Loucy (cell line): ENCODE results near the gene CDH4.

ENCODE experiments used
- H2AFZ ChIP-seq: fragments of 200-600 bp; sonication (generic); 2 replicates; pipeline ENCODE4 v1.6.0; 2016; ENCODE audit warnings: antibody characterized with exemption, mild to moderate bottlenecking, low read length, moderate library complexity
- H3F3A ChIP-seq: fragments of 200-600 bp; 2 replicates; pipeline ENCODE4 v1.6.0; 2016; ENCODE audit warnings: antibody characterized with exemption, low read depth, mild to moderate bottlenecking
- H3K27me3 ChIP-seq: fragments of 200-600 bp; sonication (generic); 2 replicates; pipeline ENCODE4 v1.6.1; 2014; ENCODE audit warnings: low read length, mild to moderate bottlenecking; ENCODE audit not compliant: insufficient read depth, poor library complexity, severe bottlenecking
- H3K36me3 ChIP-seq: fragments of 200-600 bp; sonication (generic); 2 replicates; pipeline ENCODE4 v1.6.1; 2016; ENCODE audit warnings: low read length; ENCODE audit not compliant: insufficient read depth
- H3K4me1 ChIP-seq: fragments of 200-600 bp; sonication (generic); 2 replicates; pipeline ENCODE4 v1.5.1; 2014; ENCODE audit warnings: low read length, mild to moderate bottlenecking; ENCODE audit not compliant: insufficient read depth, poor library complexity, severe bottlenecking
- H3K4me2 ChIP-seq: fragments of 200-600 bp; sonication (generic); 2 replicates; pipeline ENCODE4 v1.6.0; 2014; ENCODE audit warnings: antibody characterized with exemption, low read length, low read depth, mild to moderate bottlenecking; ENCODE audit not compliant: poor library complexity, severe bottlenecking
- H3K4me3 ChIP-seq: fragments of 200-600 bp; sonication (generic); 2 replicates; pipeline ENCODE4 v1.5.1; 2014; ENCODE audit warnings: low read length, mild to moderate bottlenecking, mixed read lengths; ENCODE audit not compliant: poor library complexity, severe bottlenecking
- H3K79me2 ChIP-seq: fragments of 200-600 bp; sonication (generic); 2 replicates; pipeline ENCODE4 v1.6.1; 2014; ENCODE audit warnings: low read length; ENCODE audit not compliant: insufficient read depth
- H3K9ac ChIP-seq: fragments of 200-600 bp; sonication (generic); 2 replicates; pipeline ENCODE4 v1.6.0; 2014; ENCODE audit warnings: mild to moderate bottlenecking, low read depth, low read length, moderate library complexity; ENCODE audit not compliant: poor library complexity, severe bottlenecking
- H3K9me2 ChIP-seq: fragments of 200-600 bp; sonication (generic); replicated peaks from 2 replicates; pipeline ENCODE4 v1.6.1; 2016; ENCODE audit warnings: low read depth, low read length, mixed read lengths
- H3K9me3 ChIP-seq: fragments of 200-600 bp; sonication (generic); 2 replicates; pipeline ENCODE4 v1.6.1; 2014; ENCODE audit warnings: mild to moderate bottlenecking, antibody characterized with exemption, low read length, low read depth; ENCODE audit not compliant: insufficient read depth
- H4K20me1 ChIP-seq: fragments of 200-600 bp; sonication (generic); 2 replicates; pipeline ENCODE4 v1.6.0; 2014; ENCODE audit warnings: antibody characterized with exemption, low read length, mild to moderate bottlenecking; ENCODE audit not compliant: insufficient read depth, poor library complexity, severe bottlenecking
- CTCF ChIP-seq: fragments of 200-600 bp; sonication (generic); conservative IDR thresholded peaks from 2 replicates; pipeline ENCODE4 v1.5.1; 2014; ENCODE audit warnings: mild to moderate bottlenecking, antibody characterized with exemption, low read length
- EZH2phosphoT487 ChIP-seq: fragments of 200-600 bp; IDR thresholded peaks from 2 replicates; pipeline ENCODE4 v1.6.1; 2018; ENCODE audit warnings: antibody characterized with exemption, mild to moderate bottlenecking, moderate library complexity, borderline replicate concordance

The CDH4 gene

GRCh38 chr20:61746147-61746646, 494.1 kb downstream of the CDH4 start:
- Histone ChIP-seq H3K4me2 (no peak overlapping the region), H3K4me3 (no peak overlapping the region)

GRCh38 chr20:61746781-61747180, 494.7 kb downstream of the CDH4 start:
- Histone ChIP-seq H3K36me3 (no peaks in the 10 kb centered on the region; the same call in 1 of the 2 replicates), H4K20me1 (no peaks in the 10 kb centered on the region), H3K9ac (no peak overlapping the region), H3K4me1 (no peaks in the 10 kb centered on the region), H3K9me3 (peaks cover 4% of the 10 kb centered on the region; the same call in 1 of the 2 replicates), H3K79me2 (no peaks in the 10 kb centered on the region), H3K4me2 (no peak overlapping the region), H3K9me2 (no peaks in the 10 kb centered on the region), H3F3A (no peaks in the 10 kb centered on the region), H3K27me3 (no peaks in the 10 kb centered on the region), H2AFZ (no peak overlapping the region), H3K4me3 (no peak overlapping the region)
- no peak for TF ChIP-seq CTCF
- no peak for TF ChIP-seq EZH2phosphoT487

More at GRCh38 chr20:61746147-61746646, 494.1 kb downstream of the CDH4 start:
- H3K4me1 ChIP-seq, result no peaks in the 10 kb centered on the region
- no peaks in the 10 kb centered on the region; the same call in 1 of the 2 replicates for H3K36me3 ChIP-seq
- H3K27me3 ChIP-seq, result no peaks in the 10 kb centered on the region
- no peak overlapping the region for H3K9ac ChIP-seq
- H4K20me1 ChIP-seq, result no peaks in the 10 kb centered on the region
- H3K9me2 ChIP-seq, result no peaks in the 10 kb centered on the region
- H2AFZ ChIP-seq, result no peak overlapping the region
- H3F3A ChIP-seq, result no peaks in the 10 kb centered on the region
- TF ChIP-seq CTCF, result no peak
- no peak for TF ChIP-seq EZH2phosphoT487
- peaks cover 4% of the 10 kb centered on the region; the same call in 1 of the 2 replicates for H3K9me3 ChIP-seq
- no peaks in the 10 kb centered on the region for H3K79me2 ChIP-seq

GRCh38 chr20:61748376-61748775, 496.3 kb downstream of the CDH4 start:
- Histone ChIP-seq H3K9me2 (no peaks in the 10 kb centered on the region), H3K9ac (no peak overlapping the region), H3K4me3 (no peak overlapping the region), H3K9me3 (peaks cover 4% of the 10 kb centered on the region; the same call in 1 of the 2 replicates), H3K36me3 (no peaks in the 10 kb centered on the region; the same call in 1 of the 2 replicates), H3K4me1 (peaks cover 9% of the 10 kb centered on the region), H3K27me3 (no peaks in the 10 kb centered on the region), H2AFZ (no peak overlapping the region), H3K4me2 (no peak overlapping the region), H3K79me2 (no peaks in the 10 kb centered on the region), H4K20me1 (no peaks in the 10 kb centered on the region), H3F3A (no peaks in the 10 kb centered on the region)
- TF ChIP-seq CTCF (no peak), EZH2phosphoT487 (no peak)
